CD14-positive monocyte (primary cell): ENCODE results near the gene ATG7. TPM values are rescaled to one million over a fixed set of nuclear protein-coding genes. Genes with fewer than 3 reads are reported as not detected.

Experiments used
- DNase-seq, 3 donors: peaks; one replicate each; pipeline ENCODE4 v3.0.0-alpha.2; 2011 to 2022
- H2AFZ ChIP-seq: 2 replicates; pipeline ENCODE4 v1.6.0; 2012; ENCODE audit warnings: mild to moderate bottlenecking, low read depth, low read length, inconsistent platforms; ENCODE audit not compliant: insufficient read depth, poor library complexity, severe bottlenecking
- H3K27ac ChIP-seq, 2 donors: 1 replicate in 1 of 2; 2 replicates in 1 of 2; pipeline ENCODE4 v1.5.1; 2012 to 2013; ENCODE audit warnings: low read length in 2 of 2, control low read depth in 1 of 2, inconsistent platforms in 1 of 2, low read depth in 1 of 2, mild to moderate bottlenecking in 1 of 2
- H3K27me3 ChIP-seq, 2 donors: one replicate each; pipeline versions ENCODE4 v1.6.0 to v1.6.1; 2011 to 2013; ENCODE audit warnings: low read length in 2 of 2; ENCODE audit not compliant: control insufficient read depth in 2 of 2, insufficient read depth in 2 of 2
- H3K36me3 ChIP-seq, 2 donors: replicated peaks in 1 of 2; 1 replicate in 1 of 2; 2 replicates in 1 of 2; pipeline versions ENCODE4 v1.5.1 to v1.6.1; 2012 to 2013; ENCODE audit warnings: low read length in 2 of 2, control low read depth in 1 of 2, inconsistent platforms in 1 of 2, mild to moderate bottlenecking in 1 of 2; ENCODE audit not compliant: insufficient read depth in 2 of 2, control insufficient read depth in 1 of 2
- H3K4me1 ChIP-seq, 2 donors: 1 replicate in 1 of 2; 2 replicates in 1 of 2; pipeline versions ENCODE4 v1.5.1 to v1.6.1; 2012 to 2013; ENCODE audit warnings: low read length in 2 of 2, control low read depth in 1 of 2, inconsistent platforms in 1 of 2, mild to moderate bottlenecking in 1 of 2, moderate library complexity in 1 of 2; ENCODE audit not compliant: insufficient read depth in 2 of 2, control insufficient read depth in 1 of 2
- H3K4me2 ChIP-seq: replicated peaks from 2 replicates; pipeline ENCODE3; 2012; ENCODE audit warnings: low read length, moderate library complexity, mild to moderate bottlenecking; ENCODE audit not compliant: poor library complexity, severe bottlenecking; ENCODE audit errors: extremely low read depth
- H3K4me3 ChIP-seq, 3 experiments: fragments of 200-600 bp in 1 of 3; sonication (generic) in 1 of 3; replicated peaks in 1 of 3; 1 replicate in 2 of 3; 2 replicates in 1 of 3; pipeline ENCODE4 v1.5.1; 2011 to 2013; ENCODE audit warnings: low read length in 3 of 3, mild to moderate bottlenecking in 3 of 3, control low read depth in 2 of 3, low read depth in 2 of 3, inconsistent platforms in 1 of 3, moderate library complexity in 1 of 3
- H3K79me2 ChIP-seq: 2 replicates; pipeline ENCODE4 v1.6.0; 2012; ENCODE audit warnings: mild to moderate bottlenecking, control low read depth, inconsistent platforms, low read length, moderate library complexity; ENCODE audit not compliant: insufficient read depth
- H3K9ac ChIP-seq: 2 replicates; pipeline ENCODE4 v1.6.0; 2017; ENCODE audit warnings: low read length, mild to moderate bottlenecking; ENCODE audit not compliant: insufficient read depth, poor library complexity, severe bottlenecking
- H3K9me3 ChIP-seq, 2 donors: replicated peaks in 1 of 2; 1 replicate in 1 of 2; 2 replicates in 1 of 2; pipeline versions ENCODE4 v1.5.1 to v1.6.1; 2012 to 2013; ENCODE audit warnings: low read length in 2 of 2, control low read depth in 1 of 2; ENCODE audit not compliant: control insufficient read depth in 1 of 2, insufficient read depth in 1 of 2
- H4K20me1 ChIP-seq: 2 replicates; pipeline ENCODE4 v1.6.0; 2012; ENCODE audit warnings: mild to moderate bottlenecking, low read length, control low read depth, moderate library complexity; ENCODE audit not compliant: insufficient read depth
- H3K27ac Mint-ChIP-seq, 7 donors: one replicate each; pipeline ENCODE4 v1.8.0; 2020; ENCODE audit warnings: mild to moderate bottlenecking in 7 of 7, mixed read lengths in 7 of 7, moderate library complexity in 6 of 7, inconsistent platforms in 2 of 7
- H3K27me3 Mint-ChIP-seq, 3 donors: one replicate each; pipeline ENCODE4 v1.8.0; 2021 to 2022; ENCODE audit warnings: low read depth in 3 of 3, mild to moderate bottlenecking in 3 of 3, mixed read lengths in 3 of 3, moderate library complexity in 3 of 3, inconsistent platforms in 1 of 3
- H3K36me3 Mint-ChIP-seq, 2 donors: one replicate each; pipeline ENCODE4 v1.8.0; 2020; ENCODE audit warnings: mixed read lengths in 2 of 2, inconsistent platforms in 1 of 2, mild to moderate bottlenecking in 1 of 2
- H3K4me1 Mint-ChIP-seq: one replicate; pipeline ENCODE4 v1.8.0; 2020; ENCODE audit warnings: mild to moderate bottlenecking, mixed read lengths
- H3K4me3 Mint-ChIP-seq, 2 donors: one replicate each; pipeline ENCODE4 v1.8.0; 2020; ENCODE audit warnings: mild to moderate bottlenecking in 2 of 2, mixed read lengths in 2 of 2, moderate library complexity in 1 of 2
- H3K9me3 Mint-ChIP-seq, 7 donors: one replicate each; pipeline ENCODE4 v1.8.0; 2020 to 2022; ENCODE audit warnings: mixed read lengths in 7 of 7, mild to moderate bottlenecking in 6 of 7, moderate library complexity in 6 of 7, inconsistent platforms in 2 of 7
- CTCF ChIP-seq: fragments of 200-600 bp; IDR thresholded peaks from one replicate; pipeline ENCODE4 v1.8.0; 2022; ENCODE audit warnings: antibody characterized with exemption, mild to moderate bottlenecking
- WGBS: methylation state at CpG from one replicate; pipeline ENCODE4 v1.1.5; 2013; ENCODE audit warnings: missing lambda C conversion rate; ENCODE audit not compliant: insufficient coverage; 5-methylcytosine and 5-hydroxymethylcytosine counted together
- intact Hi-C, 2 donors: fragments of 100-400 bp; cut with micrococcal nuclease; formaldehyde crosslinking; loops; one replicate each; pipeline versions ENCODE4 v1.15.0 to v1.15.1; 2023
- polyA plus RNA-seq, 3 donors: library from polyadenylated mRNA; depleted of rRNA in 1 of 3; unstranded in 2 of 3; stranded (reverse) in 1 of 3; fragments of 300-500 nt in 2 of 3; fragments of >200 nt in 1 of 3; fragmentation: Illumina TruSeq in 2 of 3; gene quantifications; 1 replicate in 2 of 3; 2 replicates in 1 of 3; pipeline ENCODE4 v1.2.3, GENCODE V29; 2012 to 2021

The ATG7 gene
- polyA plus RNA-seq, 3 donors = 57.4 to 101 (median 89.7) TPM

GRCh38 chr3:11258958-11259357 lies 13.2 kb upstream of the ATG7 start:
- H3K9me3 ChIP-seq = no peaks in the 10 kb centered on the region
- H3K27ac ChIP-seq = no peak overlapping the region
- no peaks in the 10 kb centered on the region for H3K27me3 ChIP-seq
- no peak overlapping the region for H3K4me2 ChIP-seq
- no peaks in the 10 kb centered on the region for H3K4me1 Mint-ChIP-seq
- H3K4me3 Mint-ChIP-seq = no peak overlapping the region
- WGBS = 95% methylated on average over 11 of the region's 11 CpGs
- no peaks in the 10 kb centered on the region for H3K36me3 ChIP-seq
- H3K36me3 Mint-ChIP-seq = no peaks in the 10 kb centered on the region
- H3K4me1 ChIP-seq = no peaks in the 10 kb centered on the region
- intact Hi-C loops = no loop called here
- no peak overlapping the region for H2AFZ ChIP-seq
- DNase-seq = no peak
- peaks cover 0 to 5% (median 2%) of the 10 kb centered on the region in 3 donors for H3K27me3 Mint-ChIP-seq
- H3K4me3 ChIP-seq = no peak overlapping the region
- no peak for TF ChIP-seq CTCF
- no peaks in the 10 kb centered on the region for H4K20me1 ChIP-seq
- H3K79me2 ChIP-seq = no peaks in the 10 kb centered on the region
- H3K27ac Mint-ChIP-seq = no peak overlapping the region
- H3K9ac ChIP-seq = no peak overlapping the region
- H3K9me3 Mint-ChIP-seq = peaks cover 0 to 9% (median 2%) of the 10 kb centered on the region in 7 donors

GRCh38 chr3:11260460-11260859 lies 11.7 kb upstream of the ATG7 start:
- WGBS = 84% methylated on average over 3 of the region's 3 CpGs
- Mint-ChIP-seq H3K4me3 (no peak overlapping the region), H3K9me3 (peaks cover 0 to 2% (median 0%) of the 10 kb centered on the region in 7 donors), H3K27me3 (peaks cover 0 to 6% (median 5%) of the 10 kb centered on the region in 3 donors), H3K27ac (no peak overlapping the region), H3K4me1 (no peaks in the 10 kb centered on the region), H3K36me3 (no peaks in the 10 kb centered on the region)
- Histone ChIP-seq H4K20me1 (no peaks in the 10 kb centered on the region), H3K79me2 (no peaks in the 10 kb centered on the region), H3K9ac (no peak overlapping the region), H3K9me3 (no peaks in the 10 kb centered on the region), H2AFZ (no peak overlapping the region), H3K36me3 (no peaks in the 10 kb centered on the region), H3K4me1 (no peaks in the 10 kb centered on the region), H3K4me3 (no peak overlapping the region), H3K27ac (no peak overlapping the region), H3K4me2 (no peak overlapping the region), H3K27me3 (no peaks in the 10 kb centered on the region)
- intact Hi-C loops = loop anchor here in 1 of 2 donors (5.0 kb wide), 1 partner anchor 37 kb away; no protein-coding TSS in a partner anchor
- DNase-seq = peak in 2 of 3 donors; percentile 14 to 26
- TF ChIP-seq CTCF = no peak
